Measurements from ENCODE around the gene SHISA9. TPM values are rescaled to one million over a fixed set of nuclear protein-coding genes. Genes with fewer than 3 reads are reported as not detected.

The SHISA9 gene
- total RNA-seq, 4 donors from 2014 or later: 0.19 TPM; not detected in 3

- H3K36me3 ChIP-seq: no peaks in the 10 kb centered on the region
- no peak overlapping the region for H3K27ac ChIP-seq
- TF ChIP-seq POLR2A (IDR thresholded peaks at IDR 0.05): no peak
- H3K4me1 ChIP-seq: no peaks in the 10 kb centered on the region
- 19 to 33% methylated on average over 6 to 7 of the region's 7 CpGs for WGBS, 2 donors
- H3K9me3 ChIP-seq: no peaks in the 10 kb centered on the region
- H3K27me3 ChIP-seq: no peaks in the 10 kb centered on the region
- no peak overlapping the region for H3K4me3 ChIP-seq
- DNase-seq: no peak
- intact Hi-C loops (cut with DNase I): no loop called here
Measured at GRCh38 chr16:13110124-13110796, 208.9 kb downstream of the SHISA9 start.

GRCh38 chr16:13111747-13112146 is 210.3 kb downstream of the SHISA9 start:
- Histone ChIP-seq H3K27ac (no peak overlapping the region), H3K4me3 (no peak overlapping the region), H3K36me3 (no peaks in the 10 kb centered on the region), H3K4me1 (no peaks in the 10 kb centered on the region), H3K27me3 (no peaks in the 10 kb centered on the region), H3K9me3 (no peaks in the 10 kb centered on the region)
- DNase-seq: no peak
- TF ChIP-seq CTCF (IDR thresholded peaks at IDR 0.05): no peak
- no peak for TF ChIP-seq POLR2A (IDR thresholded peaks at IDR 0.05)
- 64 to 77% methylated on average over 2 of the region's 2 CpGs for WGBS, 2 donors
- intact Hi-C loops (cut with DNase I): no loop called here

- intact Hi-C loops (cut with DNase I): no loop called here
- no peak for TF ChIP-seq CTCF (IDR thresholded peaks at IDR 0.05)
- no peak for TF ChIP-seq POLR2A (IDR thresholded peaks at IDR 0.05)
- Histone ChIP-seq H3K4me1 (no peaks in the 10 kb centered on the region), H3K36me3 (no peaks in the 10 kb centered on the region), H3K27me3 (no peaks in the 10 kb centered on the region), H3K9me3 (no peaks in the 10 kb centered on the region), H3K4me3 (no peak overlapping the region), H3K27ac (no peak overlapping the region)
- 42 to 66% methylated on average over 3 of the region's 3 CpGs for WGBS, 2 donors
- no peak for DNase-seq
Measured at GRCh38 chr16:13113741-13114140, 212.3 kb downstream of the SHISA9 start.

- Histone ChIP-seq H3K27me3 (no peaks in the 10 kb centered on the region), H3K9me3 (no peaks in the 10 kb centered on the region), H3K4me3 (no peak overlapping the region), H3K4me1 (no peaks in the 10 kb centered on the region), H3K36me3 (no peaks in the 10 kb centered on the region), H3K27ac (no peak overlapping the region)
- intact Hi-C loops (cut with DNase I): no loop called here
- 91 to 100% methylated on average over 5 of the region's 5 CpGs for WGBS, 2 donors
- no peak for DNase-seq
- no peak for TF ChIP-seq POLR2A (IDR thresholded peaks at IDR 0.05)
- TF ChIP-seq CTCF (IDR thresholded peaks at IDR 0.05): no peak
Measured at GRCh38 chr16:13118091-13118490, 216.7 kb downstream of the SHISA9 start.

- WGBS, 2 donors: 38% methylated on average over 4 to 6 of the region's 6 CpGs
- Histone ChIP-seq H3K9me3 (no peaks in the 10 kb centered on the region), H3K27me3 (no peaks in the 10 kb centered on the region), H3K27ac (no peak overlapping the region), H3K4me3 (no peak overlapping the region), H3K4me1 (no peaks in the 10 kb centered on the region), H3K36me3 (no peaks in the 10 kb centered on the region)
- TF ChIP-seq CTCF (IDR thresholded peaks at IDR 0.05) (no peak), POLR2A (IDR thresholded peaks at IDR 0.05) (no peak)
- DNase-seq: no peak
- intact Hi-C loops (cut with DNase I): no loop called here
Measured at GRCh38 chr16:13120091-13120490, 218.7 kb downstream of the SHISA9 start.

- Histone ChIP-seq H3K36me3 (no peaks in the 10 kb centered on the region), H3K4me1 (no peaks in the 10 kb centered on the region), H3K9me3 (no peaks in the 10 kb centered on the region), H3K27ac (no peak overlapping the region), H3K27me3 (no peaks in the 10 kb centered on the region), H3K4me3 (no peak overlapping the region)
- 29 to 33% methylated on average over 4 of the region's 4 CpGs for WGBS, 2 donors
- no peak for DNase-seq
- TF ChIP-seq POLR2A (IDR thresholded peaks at IDR 0.05) (no peak), CTCF (IDR thresholded peaks at IDR 0.05) (no peak)
- intact Hi-C loops (cut with DNase I): no loop called here
Measured at GRCh38 chr16:13120557-13120956, 219.2 kb downstream of the SHISA9 start.
